SK-N-SH treated with all-trans-retinoic acid at 6 μM for 48 hours (cell line): ENCODE results near the gene DPP10.

Experiments used
- ATAC-seq: fragments of 200-7000 bp; cut with Tn5 transposase; 3 replicates; pipeline ENCODE4 v1.9.1; 2020; ENCODE audit warnings: mild to moderate bottlenecking, moderate library complexity
- ARNTL ChIP-seq: fragments of 450-650 bp; formaldehyde crosslinking; IDR thresholded peaks from 2 replicates; pipeline ENCODE4 v1.5.0; 2020; ENCODE audit warnings: low read depth, mild to moderate bottlenecking, moderate library complexity, borderline replicate concordance
- BACH2 ChIP-seq: fragments of 250-450 bp; sonication (Bioruptor Pico); IDR thresholded peaks from 2 replicates; pipeline ENCODE4 v1.9.0; 2021; ENCODE audit warnings: mild to moderate bottlenecking, borderline replicate concordance
- CSDC2 ChIP-seq: fragments of 250-450 bp; sonication (Bioruptor Pico); IDR thresholded peaks from 2 replicates; pipeline ENCODE4 v1.5.0; 2020; ENCODE audit warnings: mild to moderate bottlenecking, moderate library complexity
- CSRNP3 ChIP-seq: fragments of 250-450 bp; sonication (Bioruptor Pico); IDR thresholded peaks from 2 replicates; pipeline ENCODE4 v1.5.1; 2021; ENCODE audit warnings: mild to moderate bottlenecking, moderate library complexity
- ESRRG ChIP-seq: fragments of 250-450 bp; sonication (Bioruptor Pico); IDR thresholded peaks from 2 replicates; pipeline ENCODE4 v1.6.1; 2021; ENCODE audit warnings: mild to moderate bottlenecking
- GLIS3 ChIP-seq: fragments of 250-450 bp; sonication (Bioruptor Pico); IDR thresholded peaks from 2 replicates; pipeline ENCODE4 v1.5.0; 2020; ENCODE audit warnings: mild to moderate bottlenecking, moderate library complexity
- ISL1 ChIP-seq: fragments of 250-450 bp; sonication (Bioruptor Pico); IDR thresholded peaks from 2 replicates; pipeline ENCODE4 v2.1.2; 2022; ENCODE audit warnings: mild to moderate bottlenecking, moderate library complexity
- OSR1 ChIP-seq: fragments of 250-450 bp; sonication (Bioruptor Pico); IDR thresholded peaks from 2 replicates; pipeline ENCODE4 v1.8.0; 2022; ENCODE audit warnings: moderate library complexity, mild to moderate bottlenecking, inconsistent platforms
- PATZ1 ChIP-seq: fragments of 250-450 bp; sonication (Bioruptor Pico); IDR thresholded peaks from 2 replicates; pipeline ENCODE4 v1.8.0; 2020; ENCODE audit warnings: mild to moderate bottlenecking, moderate library complexity, borderline replicate concordance
- POU6F1 ChIP-seq: fragments of 250-450 bp; sonication (Bioruptor Pico); IDR thresholded peaks from 2 replicates; pipeline ENCODE4 v1.8.0; 2021; ENCODE audit warnings: low read depth, mild to moderate bottlenecking, moderate library complexity, borderline replicate concordance
- PPARA ChIP-seq: fragments of 250-450 bp; sonication (Bioruptor Pico); IDR thresholded peaks from 2 replicates; pipeline ENCODE4 v1.5.0; 2020; ENCODE audit warnings: mild to moderate bottlenecking, borderline replicate concordance
- RARB ChIP-seq: fragments of 250-450 bp; sonication (Bioruptor Pico); IDR thresholded peaks from 2 replicates; pipeline ENCODE4 v1.8.0; 2021; ENCODE audit warnings: mild to moderate bottlenecking, moderate library complexity
- SNAI2 ChIP-seq: fragments of 250-450 bp; sonication (Bioruptor Pico); IDR thresholded peaks from 2 replicates; pipeline ENCODE4 v1.5.0; 2020; ENCODE audit warnings: mild to moderate bottlenecking, moderate library complexity
- TOX ChIP-seq: fragments of 250-450 bp; sonication (Bioruptor Pico); IDR thresholded peaks from 2 replicates; pipeline ENCODE4 v1.8.0; 2021; ENCODE audit warnings: mild to moderate bottlenecking, moderate library complexity, borderline replicate concordance
- TSHZ2 ChIP-seq: fragments of 250-450 bp; sonication (Bioruptor Pico); IDR thresholded peaks from 2 replicates; pipeline ENCODE4 v1.5.0; 2020; ENCODE audit warnings: mild to moderate bottlenecking, moderate library complexity
- ZC3H10 ChIP-seq: fragments of 250-450 bp; sonication (Bioruptor Pico); IDR thresholded peaks from 2 replicates; pipeline ENCODE4 v1.5.1; 2021; ENCODE audit warnings: mild to moderate bottlenecking, moderate library complexity
- ZFP3 ChIP-seq: fragments of 250-450 bp; sonication (Bioruptor Pico); IDR thresholded peaks from 2 replicates; pipeline ENCODE4 v1.5.0; 2020; ENCODE audit warnings: mild to moderate bottlenecking, moderate library complexity
- ZFP30 ChIP-seq: fragments of 450-650 bp; formaldehyde crosslinking; IDR thresholded peaks from 2 replicates; pipeline ENCODE4 v1.5.0; 2022; ENCODE audit warnings: mild to moderate bottlenecking, moderate library complexity
- ZNF565 ChIP-seq: fragments of 450-650 bp; formaldehyde crosslinking; conservative IDR thresholded peaks from 2 replicates; pipeline ENCODE4 v1.5.0; 2020; ENCODE audit warnings: low read depth, mild to moderate bottlenecking, moderate library complexity
- ZNF8 ChIP-seq: fragments of 450-650 bp; formaldehyde crosslinking; IDR thresholded peaks from 2 replicates; pipeline ENCODE4 v1.5.0; 2020; ENCODE audit warnings: mild to moderate bottlenecking, moderate library complexity
- TF ChIP-seq, protein P1 (sequence below): fragments of 250-450 bp; sonication (Bioruptor Pico); IDR thresholded peaks from 2 replicates; pipeline ENCODE4 v1.5.1; 2020; ENCODE audit warnings: low read depth, mild to moderate bottlenecking, moderate library complexity

The DPP10 gene

DNA sequence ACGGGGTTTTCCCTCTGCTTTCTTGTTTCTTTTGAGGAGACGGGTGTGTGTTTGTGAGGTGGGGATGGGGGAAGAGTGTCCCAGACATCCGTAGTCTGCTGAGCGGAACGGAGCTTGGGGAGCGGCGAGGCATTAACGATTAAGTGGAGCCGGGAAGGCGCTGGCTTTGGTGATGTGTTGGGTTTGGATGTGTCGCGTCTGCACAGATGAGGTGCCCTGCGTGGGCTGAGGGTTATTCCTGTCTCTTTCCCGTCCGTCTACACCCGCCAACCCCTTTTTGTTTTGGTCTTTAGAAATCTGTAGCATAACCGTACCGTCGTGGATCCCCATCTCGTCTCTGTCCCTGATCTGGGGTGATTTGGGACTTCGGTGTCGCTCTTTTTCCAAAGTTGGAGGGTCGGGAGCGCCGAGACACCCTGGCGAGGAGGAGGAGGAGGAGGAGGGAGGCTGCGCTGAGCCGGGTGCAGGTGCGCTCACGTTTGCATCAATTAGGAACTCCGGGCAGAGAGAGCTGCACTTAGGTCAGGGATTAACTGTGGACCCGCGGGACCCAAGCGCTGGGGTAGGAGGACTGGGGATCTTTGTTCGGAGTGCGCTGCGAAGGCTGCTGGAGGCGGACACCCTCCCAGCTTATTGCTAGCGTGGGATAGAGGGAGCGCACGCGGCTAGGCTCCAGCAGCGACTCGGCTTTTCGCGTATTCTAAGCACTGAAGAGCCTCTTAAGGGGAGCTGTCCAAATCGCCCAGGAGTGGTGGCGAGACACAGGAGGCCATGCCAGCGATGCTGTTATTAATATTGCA, 720.3 kb downstream of the DPP10 start:
- no peak for TF ChIP-seq ZFP3 (CRISPR knock-in tag)
- TF ChIP-seq, protein P1, sequence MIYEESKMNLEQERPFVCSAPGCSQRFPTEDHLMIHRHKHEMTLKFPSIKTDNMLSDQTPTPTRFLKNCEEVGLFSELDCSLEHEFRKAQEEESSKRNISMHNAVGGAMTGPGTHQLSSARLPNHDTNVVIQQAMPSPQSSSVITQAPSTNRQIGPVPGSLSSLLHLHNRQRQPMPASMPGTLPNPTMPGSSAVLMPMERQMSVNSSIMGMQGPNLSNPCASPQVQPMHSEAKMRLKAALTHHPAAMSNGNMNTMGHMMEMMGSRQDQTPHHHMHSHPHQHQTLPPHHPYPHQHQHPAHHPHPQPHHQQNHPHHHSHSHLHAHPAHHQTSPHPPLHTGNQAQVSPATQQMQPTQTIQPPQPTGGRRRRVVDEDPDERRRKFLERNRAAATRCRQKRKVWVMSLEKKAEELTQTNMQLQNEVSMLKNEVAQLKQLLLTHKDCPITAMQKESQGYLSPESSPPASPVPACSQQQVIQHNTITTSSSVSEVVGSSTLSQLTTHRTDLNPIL (CRISPR knock-in tag) = no peak
- no peak for TF ChIP-seq BACH2 (CRISPR knock-in tag)
- no peak for TF ChIP-seq PPARA (CRISPR knock-in tag)
- TF ChIP-seq ARNTL (CRISPR knock-in tag) = no peak
- no peak for TF ChIP-seq CSDC2 (CRISPR knock-in tag)
- no peak for TF ChIP-seq ZFP30
- no peak for TF ChIP-seq ZNF8 (CRISPR knock-in tag)
- TF ChIP-seq PATZ1 = no peak
- TF ChIP-seq SNAI2 (CRISPR knock-in tag) = no peak
- TF ChIP-seq CSRNP3 (CRISPR knock-in tag) = no peak
- no peak for TF ChIP-seq RARB (CRISPR knock-in tag)
- no peak for ATAC-seq

DNA sequence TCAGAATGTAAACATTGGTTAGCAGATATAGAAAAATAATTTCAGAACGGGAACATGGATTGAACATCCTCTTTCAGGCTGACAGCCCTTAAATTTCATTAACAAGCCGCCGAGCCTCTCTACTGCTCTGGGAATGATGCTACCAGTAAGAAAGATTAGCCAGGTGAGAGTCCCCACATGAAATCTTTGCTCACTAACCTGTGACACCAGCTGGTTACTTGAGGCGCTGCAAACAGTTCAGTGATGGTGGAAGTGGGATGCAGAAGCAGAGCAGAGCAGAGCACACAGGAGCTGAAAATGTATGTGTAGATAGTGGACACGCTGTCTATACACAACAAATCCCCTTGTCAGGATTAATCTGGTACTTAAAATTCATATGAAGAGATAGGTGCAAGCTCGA, 721.1 kb downstream of the DPP10 start:
- TF ChIP-seq ZNF8 (CRISPR knock-in tag) = no peak
- no peak for TF ChIP-seq CSDC2 (CRISPR knock-in tag)
- TF ChIP-seq SNAI2 (CRISPR knock-in tag) = no peak
- TF ChIP-seq RARB (CRISPR knock-in tag) = no peak
- TF ChIP-seq, all 23 proteins: peak for 0
- ATAC-seq = no peak

- ATAC-seq = no peak
- no peak for TF ChIP-seq OSR1 (CRISPR knock-in tag)
- TF ChIP-seq TOX (CRISPR knock-in tag) = no peak
- no peak for TF ChIP-seq ESRRG
- no peak for TF ChIP-seq ZNF8 (CRISPR knock-in tag)
- TF ChIP-seq, protein P1 (CRISPR knock-in tag) = no peak
- no peak for TF ChIP-seq ZC3H10 (CRISPR knock-in tag)
- TF ChIP-seq ARNTL (CRISPR knock-in tag) = no peak
- TF ChIP-seq RARB (CRISPR knock-in tag) = no peak
- no peak for TF ChIP-seq ZNF565 (CRISPR knock-in tag)
- no peak for TF ChIP-seq ZFP30
- no peak for TF ChIP-seq POU6F1 (CRISPR knock-in tag)
- TF ChIP-seq ZFP3 (CRISPR knock-in tag) = no peak
- no peak for TF ChIP-seq SNAI2 (CRISPR knock-in tag)
- TF ChIP-seq CSDC2 (CRISPR knock-in tag) = no peak
- no peak for TF ChIP-seq GLIS3 (CRISPR knock-in tag)
- TF ChIP-seq ISL1 (CRISPR knock-in tag) = no peak
- no peak for TF ChIP-seq PPARA (CRISPR knock-in tag)
- TF ChIP-seq TSHZ2 (CRISPR knock-in tag) = no peak
These were observed 723.2 kb downstream of the DPP10 start for GRCh38 chr2:115165529-115166109.
